ENCODE results near the gene FAM83C. TPM values are rescaled to one million over a fixed set of nuclear protein-coding genes. Genes with fewer than 3 reads are reported as not detected.

Gene FAM83C
- total RNA-seq, 6 experiments from 2014 or later, result not detected

DNA sequence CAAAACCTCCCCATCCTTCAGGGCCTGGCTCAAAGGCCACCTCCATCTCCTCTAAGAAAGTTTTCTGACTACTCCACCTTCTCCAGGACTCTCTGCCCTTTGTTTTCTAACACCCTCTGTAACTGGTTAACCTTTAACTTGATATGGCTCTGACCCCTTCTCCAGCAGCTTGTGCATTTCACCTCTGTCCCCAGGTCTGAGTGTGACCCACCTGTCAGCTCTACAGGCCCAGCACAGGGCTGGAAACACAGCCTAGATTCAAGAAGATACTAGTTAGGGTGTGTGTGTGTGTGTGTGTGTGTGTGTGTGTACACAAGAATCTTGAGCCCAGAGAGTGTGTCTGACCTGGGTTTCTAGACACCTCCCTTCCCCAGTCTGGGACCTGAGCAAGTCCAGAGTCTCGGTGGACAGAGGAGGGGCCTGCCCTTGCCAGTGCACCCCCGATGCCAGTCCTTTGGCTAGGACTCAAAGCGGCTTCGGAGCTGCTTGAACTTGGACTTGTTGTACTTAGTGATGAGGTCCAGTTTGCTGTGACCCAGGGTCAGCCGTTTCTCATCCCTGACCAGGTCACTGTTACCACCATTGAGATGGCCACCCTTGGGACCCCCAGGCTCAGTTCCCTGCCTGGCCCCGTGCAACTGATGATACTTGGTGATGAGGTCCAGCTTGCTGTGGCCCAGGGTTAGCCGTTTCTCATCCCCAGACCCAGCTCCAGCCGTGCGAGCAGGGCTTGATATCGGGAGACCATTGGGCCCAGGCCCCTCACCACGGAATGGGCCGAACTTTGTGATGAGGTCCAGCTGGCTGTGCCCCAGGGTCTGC, 5.9 kb downstream of the FAM83C start:
- Mint-ChIP-seq H3K27ac (peak overlapping the region; percentile 88), H3K36me3 (ENCODE audit: low read depth) (peaks cover 14% of the 10 kb centered on the region), H3K4me1 (ENCODE audit: low read depth) (peaks cover 26% of the 10 kb centered on the region), H3K27me3 (ENCODE audit: insufficient read depth) (peaks cover 2% of the 10 kb centered on the region), H3K4me3 (peak overlapping the region; percentile 92), H3K9me3 (no peaks in the 10 kb centered on the region)
- no peak for DNase-seq
- TF ChIP-seq, protein P1, sequence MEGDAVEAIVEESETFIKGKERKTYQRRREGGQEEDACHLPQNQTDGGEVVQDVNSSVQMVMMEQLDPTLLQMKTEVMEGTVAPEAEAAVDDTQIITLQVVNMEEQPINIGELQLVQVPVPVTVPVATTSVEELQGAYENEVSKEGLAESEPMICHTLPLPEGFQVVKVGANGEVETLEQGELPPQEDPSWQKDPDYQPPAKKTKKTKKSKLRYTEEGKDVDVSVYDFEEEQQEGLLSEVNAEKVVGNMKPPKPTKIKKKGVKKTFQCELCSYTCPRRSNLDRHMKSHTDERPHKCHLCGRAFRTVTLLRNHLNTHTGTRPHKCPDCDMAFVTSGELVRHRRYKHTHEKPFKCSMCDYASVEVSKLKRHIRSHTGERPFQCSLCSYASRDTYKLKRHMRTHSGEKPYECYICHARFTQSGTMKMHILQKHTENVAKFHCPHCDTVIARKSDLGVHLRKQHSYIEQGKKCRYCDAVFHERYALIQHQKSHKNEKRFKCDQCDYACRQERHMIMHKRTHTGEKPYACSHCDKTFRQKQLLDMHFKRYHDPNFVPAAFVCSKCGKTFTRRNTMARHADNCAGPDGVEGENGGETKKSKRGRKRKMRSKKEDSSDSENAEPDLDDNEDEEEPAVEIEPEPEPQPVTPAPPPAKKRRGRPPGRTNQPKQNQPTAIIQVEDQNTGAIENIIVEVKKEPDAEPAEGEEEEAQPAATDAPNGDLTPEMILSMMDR (IDR thresholded peaks at IDR 0.05), result no peak

DNA sequence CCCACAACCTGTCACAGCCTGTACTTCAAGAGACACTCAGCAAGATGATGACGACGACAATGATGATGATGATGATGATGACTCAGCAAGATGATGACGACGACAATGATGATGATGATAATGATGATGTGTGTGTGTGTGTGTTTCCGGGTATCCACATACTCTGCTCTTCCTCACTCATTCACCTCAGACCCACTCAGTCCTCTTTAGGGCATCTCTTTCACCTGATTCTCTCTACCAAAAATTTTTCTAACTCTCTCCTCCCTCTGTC, 6.5 kb downstream of the FAM83C start:
- peaks cover 26% of the 10 kb centered on the region for H3K4me1 Mint-ChIP-seq (ENCODE audit: low read depth)
- H3K27me3 Mint-ChIP-seq (ENCODE audit: insufficient read depth), result peaks cover 2% of the 10 kb centered on the region; the same call in 1 of the 2 replicates
- H3K36me3 Mint-ChIP-seq (ENCODE audit: low read depth), result peaks cover 15% of the 10 kb centered on the region
- TF ChIP-seq, protein P1 (IDR thresholded peaks at IDR 0.05), result no peak
- no peaks in the 10 kb centered on the region for H3K9me3 Mint-ChIP-seq
- H3K4me3 Mint-ChIP-seq, result peak overlapping the region; percentile 92
- peak overlapping the region; percentile 88 for H3K27ac Mint-ChIP-seq
- DNase-seq, result no peak

DNA sequence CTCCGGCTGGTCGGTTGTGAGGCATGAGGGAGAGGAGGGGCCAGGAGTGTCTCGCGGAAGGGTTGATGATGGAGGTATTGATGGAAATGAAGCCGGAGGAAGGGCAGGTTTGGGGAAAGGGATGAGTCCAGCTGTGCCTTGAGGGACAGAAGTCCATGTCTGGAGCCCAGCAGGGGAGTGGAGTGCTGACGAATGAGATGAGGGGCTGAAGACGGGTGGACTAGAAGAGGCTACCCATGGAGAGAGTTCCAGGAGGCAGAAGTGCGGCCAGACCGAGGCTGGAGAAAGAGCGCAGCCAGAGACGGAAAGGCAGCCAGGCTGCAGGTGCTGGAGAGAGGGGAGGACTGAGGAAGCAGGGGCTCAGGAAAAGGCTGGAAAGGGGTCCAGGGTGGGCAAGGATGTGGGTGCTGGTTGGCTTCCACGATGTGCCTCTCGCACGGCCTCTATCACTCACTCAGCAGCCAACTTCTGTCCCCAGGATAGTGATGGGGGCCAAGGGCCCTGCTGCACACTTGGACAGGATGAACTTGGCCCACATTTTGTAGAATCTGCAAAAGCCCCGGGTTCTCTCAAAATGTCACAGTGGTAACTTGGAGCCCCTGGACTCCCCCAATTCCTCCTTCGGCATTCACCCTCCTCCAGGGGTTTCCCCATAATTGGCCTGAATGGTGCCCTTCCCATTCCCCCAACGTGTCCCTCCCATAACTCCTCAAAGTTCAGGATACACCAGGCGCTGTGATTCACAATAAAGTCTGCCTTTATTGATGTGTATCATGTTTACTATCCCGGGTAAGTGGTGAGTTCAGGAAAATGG, 7.0 kb downstream of the FAM83C start:
- H3K36me3 Mint-ChIP-seq (ENCODE audit: low read depth), result peaks cover 20% of the 10 kb centered on the region
- H3K27ac Mint-ChIP-seq, result peak overlapping the region; percentile 88
- H3K4me1 Mint-ChIP-seq (ENCODE audit: low read depth), result peaks cover 28% of the 10 kb centered on the region
- TF ChIP-seq, protein P1 (IDR thresholded peaks at IDR 0.05), result no peak
- H3K4me3 Mint-ChIP-seq, result peak overlapping the region; percentile 92
- DNase-seq, result no peak
- no peaks in the 10 kb centered on the region for H3K9me3 Mint-ChIP-seq
- H3K27me3 Mint-ChIP-seq (ENCODE audit: insufficient read depth), result no peaks in the 10 kb centered on the region

DNA sequence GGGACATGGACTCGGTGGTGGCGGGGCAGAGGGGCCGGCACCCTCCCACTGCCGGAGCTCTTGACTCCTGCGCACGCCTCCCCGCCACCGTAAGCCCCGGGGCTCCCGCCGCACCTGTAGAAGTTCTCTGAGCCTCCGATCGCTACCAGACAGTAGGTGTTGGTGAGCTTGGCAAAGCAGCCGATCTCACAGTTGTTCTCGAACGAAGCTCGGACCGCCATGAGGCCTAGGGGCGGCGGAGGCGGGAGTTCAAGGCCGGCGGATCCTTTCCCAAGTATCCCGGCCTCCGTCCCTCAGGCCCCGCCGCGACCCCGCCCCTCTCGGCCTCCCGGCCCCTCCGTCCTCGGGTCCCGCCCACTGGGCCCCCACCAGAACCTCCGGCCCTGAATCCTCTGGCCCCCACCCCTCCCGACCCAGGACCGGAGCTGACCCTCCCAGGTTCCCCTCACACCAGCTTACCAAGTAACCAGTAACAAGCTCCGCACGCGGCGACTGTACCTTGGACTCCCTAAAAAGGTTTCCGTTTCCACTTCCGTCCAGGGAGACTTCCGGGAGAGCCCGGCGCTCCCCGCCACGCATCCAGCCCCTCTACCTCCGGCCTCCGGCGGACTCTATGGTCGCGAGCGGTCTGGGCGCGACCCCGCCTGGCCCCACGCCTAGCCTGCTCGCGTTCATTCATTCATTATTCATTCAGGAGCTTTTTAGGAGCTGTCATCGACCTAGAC, 7.8 kb downstream of the FAM83C start, which contains the start of gene EIF6:
TSS of gene EIF6 (minus strand) at position 506 of the 725 bp plus-strand sequence. CDS start at position 221, 285 bp downstream.
- Mint-ChIP-seq H3K27ac (peak within 1 kb of the TSS; percentile 88), H3K4me1 (ENCODE audit: low read depth) (peaks cover 36% of the 10 kb centered on the region), H3K4me3 (peak within 1 kb of the TSS; percentile 92), H3K27me3 (ENCODE audit: insufficient read depth) (no peaks in the 10 kb centered on the region), H3K9me3 (no peaks in the 10 kb centered on the region), H3K36me3 (ENCODE audit: low read depth) (peaks cover 28% of the 10 kb centered on the region)
- peak; percentile 87 for DNase-seq
- TF ChIP-seq, protein P1 (IDR thresholded peaks at IDR 0.05), result no peak

DNA sequence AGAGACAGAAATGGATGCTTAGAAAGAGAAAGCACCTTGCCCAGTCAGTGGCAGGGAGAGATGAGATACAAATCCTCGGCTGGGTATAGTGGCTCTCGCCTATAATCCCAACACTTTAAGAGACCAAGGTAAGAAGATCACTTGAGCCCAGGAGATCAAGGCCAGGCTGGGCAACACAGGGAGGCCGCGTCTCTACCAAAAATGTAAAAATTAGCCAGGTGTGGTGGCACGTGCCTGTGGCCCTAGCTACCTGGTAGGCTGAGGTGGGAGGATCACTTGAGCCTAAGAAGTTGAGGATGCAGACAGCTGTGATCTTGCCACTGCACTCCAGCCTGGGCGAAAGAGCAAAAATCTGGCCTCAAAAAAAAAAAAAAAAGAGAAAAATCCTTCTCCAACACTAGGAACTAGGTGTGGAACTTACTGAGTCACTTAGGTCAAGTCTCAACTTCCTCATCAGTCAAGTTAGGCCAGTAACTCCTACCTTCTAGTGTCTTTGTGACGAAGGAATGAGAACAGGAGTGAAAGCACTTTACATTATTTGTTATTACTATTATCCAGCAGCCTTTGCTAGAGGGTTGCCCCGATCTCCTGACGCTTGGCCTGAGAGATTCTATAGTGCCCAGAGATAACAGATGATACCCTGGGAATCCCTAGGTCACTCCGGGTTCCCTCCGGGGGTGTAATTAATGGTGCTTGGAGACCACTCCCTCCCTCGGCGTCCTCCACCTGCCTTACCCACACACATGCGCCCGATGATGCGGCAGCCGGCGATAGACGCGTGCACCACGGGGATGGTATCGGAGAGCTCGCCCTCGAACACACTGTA, 8.6 kb downstream of the FAM83C start:
- TF ChIP-seq, protein P1 (IDR thresholded peaks at IDR 0.05), result no peak
- DNase-seq, result no peak
- no peaks in the 10 kb centered on the region; the same call in 1 of the 2 replicates for H3K27me3 Mint-ChIP-seq (ENCODE audit: insufficient read depth)
- peak overlapping the region; percentile 92 for H3K4me3 Mint-ChIP-seq
- H3K27ac Mint-ChIP-seq, result peak overlapping the region; percentile 88
- H3K4me1 Mint-ChIP-seq (ENCODE audit: low read depth), result peaks cover 44% of the 10 kb centered on the region
- H3K9me3 Mint-ChIP-seq, result no peaks in the 10 kb centered on the region
- peaks cover 36% of the 10 kb centered on the region for H3K36me3 Mint-ChIP-seq (ENCODE audit: low read depth)

All from HFFc6 (cell line).